Measurements from ENCODE around the gene IL16. TPM values are rescaled to one million over a fixed set of nuclear protein-coding genes. Genes with fewer than 3 reads are reported as not detected.

IL16 gene
- total RNA-seq, 1 experiment from 2014 or later, result 0.81 TPM

GRCh38 chr15:81222007-81222406 is 25.3 kb downstream of the IL16 start:
- TF ChIP-seq YY1 (IDR thresholded peaks at IDR 0.05; ENCODE audit: extremely low read depth, insufficient replicate concordance, low read depth, low read length) (no peak), CEBPB (IDR thresholded peaks at IDR 0.05; ENCODE audit: low read depth) (no peak), SRF (IDR thresholded peaks at IDR 0.05; ENCODE audit: low read depth) (no peak), RAD21 (IDR thresholded peaks at IDR 0.05; ENCODE audit: low read depth) (no peak), ZNF274 (IDR thresholded peaks at IDR 0.05; ENCODE audit: low read depth, low read length) (no peak), ZBTB33 (IDR thresholded peaks at IDR 0.05; ENCODE audit: extremely low read depth, insufficient replicate concordance, low read length) (no peak), ELF1 (IDR thresholded peaks at IDR 0.05; ENCODE audit: borderline replicate concordance, low read depth) (no peak), TCF7L2 (IDR thresholded peaks at IDR 0.05; ENCODE audit: borderline replicate concordance, extremely low read depth, insufficient read depth, insufficient read length) (no peak), MAX (IDR thresholded peaks at IDR 0.05) (no peak), ATF3 (IDR thresholded peaks at IDR 0.05) (no peak), ZFX (IDR thresholded peaks at IDR 0.05) (no peak), REST (IDR thresholded peaks at IDR 0.05; ENCODE audit: low read depth) (no peak), POLR2A (IDR thresholded peaks at IDR 0.05; ENCODE audit: borderline replicate concordance, extremely low read depth, insufficient read depth, insufficient read length) (no peak)
- Histone ChIP-seq H3K27ac (ENCODE audit: low read depth, low read length) (no peak overlapping the region), H3K4me1 (ENCODE audit: control insufficient read depth in 1 of 2, insufficient read depth in 2 of 2, low read length in 2 of 2) (no peaks in the 10 kb centered on the region), H3K27me3 (ENCODE audit: insufficient read depth, low read length) (peaks cover 10% of the 10 kb centered on the region; the same call in 1 of the 2 replicates), H2AFZ (ENCODE audit: low read depth, low read length, poor library complexity, severe bottlenecking) (no peak overlapping the region), H3K9me3 (ENCODE audit: control insufficient read depth in 1 of 2, insufficient read depth in 1 of 2, low read depth in 1 of 2, low read length in 2 of 2) (no peaks in the 10 kb centered on the region), H3K79me2 (ENCODE audit: insufficient read depth, low read length) (no peaks in the 10 kb centered on the region), H3K4me3 (replicated peaks in 1 of 2; ENCODE audit: low read depth in 1 of 2, low read length in 2 of 2) (no peak overlapping the region), H3K9ac (ENCODE audit: low read length) (no peak overlapping the region), H3K36me3 (ENCODE audit: control insufficient read depth in 1 of 2, insufficient read depth in 2 of 2, low read length in 2 of 2) (no peaks in the 10 kb centered on the region), H3K9me2 (ENCODE audit: insufficient read depth) (no peaks in the 10 kb centered on the region), H3K4me2 (ENCODE audit: low read length) (no peak overlapping the region), H4K20me1 (ENCODE audit: insufficient read depth) (no peaks in the 10 kb centered on the region)
- intact Hi-C loops (cut with micrococcal nuclease), result no loop called here
- CTCF ChIA-PET, result no interaction called here
- no peak for DNase-seq (ENCODE audit: low read depth, low spot score)
- ATAC-seq, result no peak; the same call in 1 of the 2 replicates
- RAD21 ChIA-PET (ENCODE audit: low non-redundant PET in 1 of 2, low total read pairs in 2 of 2, uncharacterized antibody in 2 of 2, unreplicated experiment in 2 of 2), result no interaction called here
- POLR2A ChIA-PET, result no interaction called here
- BruUV-seq (replicated peaks), result no TSS peak

All from HCT116 (cell line).